ENCODE results near the gene PSMD8. TPM values are rescaled to one million over a fixed set of nuclear protein-coding genes. Genes with fewer than 3 reads are reported as not detected.

PSMD8 gene
- total and polyA plus RNA-seq, 2 experiments from 2014 or later = 231 to 292 TPM

GRCh38 chr19:38378866-38379265 lies 4.5 kb downstream of the PSMD8 start:
- Histone ChIP-seq H2AFZ (no peak overlapping the region), H3K36me3 (ENCODE audit: low read depth) (peaks cover 40% of the 10 kb centered on the region; the same call in 1 of the 2 replicates), H3K4me2 (ENCODE audit: unreplicated experiment) (no peak overlapping the region), H4K20me1 (ENCODE audit: insufficient read depth) (no peaks in the 10 kb centered on the region; the same call in 1 of the 2 replicates), H3K9me2 (ENCODE audit: insufficient read depth) (no peaks in the 10 kb centered on the region), H3K9ac (no peak overlapping the region), H3K79me2 (ENCODE audit: insufficient read depth) (peaks cover 59% of the 10 kb centered on the region), H3K4me1 (ENCODE audit: insufficient read depth) (peaks cover 18% of the 10 kb centered on the region), H3K4me3 (no peak overlapping the region), H3K9me3 (ENCODE audit: low read depth) (no peaks in the 10 kb centered on the region), H3K27me3 (replicated peaks; ENCODE audit: insufficient read depth) (no peaks in the 10 kb centered on the region), H3F3A (ENCODE audit: insufficient read depth) (no peaks in the 10 kb centered on the region), H3K27ac (no peak overlapping the region)
- TF ChIP-seq EZH2phosphoT487 (IDR thresholded peaks at IDR 0.05; ENCODE audit: insufficient read depth, low read depth) (no peak), EZH2 (IDR thresholded peaks at IDR 0.05; ENCODE audit: insufficient read depth, poor library complexity, severe bottlenecking) (no peak)
- DNase-seq = peak; percentile 58
- in situ Hi-C loops (cut with MboI) = no loop called here
- 78% methylated on average over 10 of the region's 10 CpGs for WGBS, 2 experiments (ENCODE audit: low coverage in 1 of 2, low lambda C conversion rate in 2 of 2, missing lambda C conversion rate in 2 of 2)

- 91 to 93% methylated on average over 9 of the region's 9 CpGs for WGBS, 2 experiments (ENCODE audit: low coverage in 1 of 2, low lambda C conversion rate in 2 of 2, missing lambda C conversion rate in 2 of 2)
- Histone ChIP-seq H4K20me1 (ENCODE audit: insufficient read depth) (no peaks in the 10 kb centered on the region; the same call in 1 of the 2 replicates), H3K79me2 (ENCODE audit: insufficient read depth) (peaks cover 45% of the 10 kb centered on the region), H3K9me3 (ENCODE audit: low read depth) (no peaks in the 10 kb centered on the region), H3F3A (ENCODE audit: insufficient read depth) (no peaks in the 10 kb centered on the region), H2AFZ (no peak overlapping the region), H3K9ac (no peak overlapping the region), H3K27me3 (replicated peaks; ENCODE audit: insufficient read depth) (no peaks in the 10 kb centered on the region), H3K27ac (no peak overlapping the region), H3K4me2 (ENCODE audit: unreplicated experiment) (no peak overlapping the region), H3K4me1 (ENCODE audit: insufficient read depth) (peaks cover 12% of the 10 kb centered on the region), H3K4me3 (no peak overlapping the region), H3K9me2 (ENCODE audit: insufficient read depth) (no peaks in the 10 kb centered on the region), H3K36me3 (ENCODE audit: low read depth) (peaks cover 40% of the 10 kb centered on the region; the same call in 1 of the 2 replicates)
- in situ Hi-C loops (cut with MboI) = no loop called here
- TF ChIP-seq EZH2phosphoT487 (IDR thresholded peaks at IDR 0.05; ENCODE audit: insufficient read depth, low read depth) = no peak
- no peak for TF ChIP-seq EZH2 (IDR thresholded peaks at IDR 0.05; ENCODE audit: insufficient read depth, poor library complexity, severe bottlenecking)
- no peak for DNase-seq
Measured at GRCh38 chr19:38381138-38381537, 6.8 kb downstream of the PSMD8 start.

GRCh38 chr19:38383184-38383583 lies 8.8 kb downstream of the PSMD8 start:
- H3K4me3 ChIP-seq = no peak overlapping the region
- in situ Hi-C loops (cut with MboI) = no loop called here
- H3F3A ChIP-seq (ENCODE audit: insufficient read depth) = no peaks in the 10 kb centered on the region
- H3K27me3 ChIP-seq (replicated peaks; ENCODE audit: insufficient read depth) = no peaks in the 10 kb centered on the region
- 0 out of 2 replicates have a peak, but pooled peaks cover 5% of the 10 kb centered on the region for H3K4me1 ChIP-seq (ENCODE audit: insufficient read depth)
- no peak overlapping the region for H3K27ac ChIP-seq
- H4K20me1 ChIP-seq (ENCODE audit: insufficient read depth) = no peaks in the 10 kb centered on the region
- H3K4me2 ChIP-seq (ENCODE audit: unreplicated experiment) = no peak overlapping the region
- no peak overlapping the region for H2AFZ ChIP-seq
- 88 to 95% methylated on average over 9 to 10 of the region's 10 CpGs for WGBS, 2 experiments (ENCODE audit: low coverage in 1 of 2, low lambda C conversion rate in 2 of 2, missing lambda C conversion rate in 2 of 2)
- H3K9me2 ChIP-seq (ENCODE audit: insufficient read depth) = no peaks in the 10 kb centered on the region
- peaks cover 36% of the 10 kb centered on the region; the same call in 1 of the 2 replicates for H3K36me3 ChIP-seq (ENCODE audit: low read depth)
- DNase-seq = no peak
- TF ChIP-seq EZH2phosphoT487 (IDR thresholded peaks at IDR 0.05; ENCODE audit: insufficient read depth, low read depth) (no peak), EZH2 (IDR thresholded peaks at IDR 0.05; ENCODE audit: insufficient read depth, poor library complexity, severe bottlenecking) (no peak)
- peaks cover 25% of the 10 kb centered on the region for H3K79me2 ChIP-seq (ENCODE audit: insufficient read depth)
- no peak overlapping the region for H3K9ac ChIP-seq
- no peaks in the 10 kb centered on the region for H3K9me3 ChIP-seq (ENCODE audit: low read depth)

GRCh38 chr19:38383743-38384142 lies 9.4 kb downstream of the PSMD8 start:
- Histone ChIP-seq H3K9ac (no peak overlapping the region), H2AFZ (no peak overlapping the region), H3F3A (ENCODE audit: insufficient read depth) (no peaks in the 10 kb centered on the region), H3K4me3 (no peak overlapping the region), H3K9me3 (ENCODE audit: low read depth) (no peaks in the 10 kb centered on the region), H3K4me1 (ENCODE audit: insufficient read depth) (0 out of 2 replicates have a peak, but pooled peaks cover 3% of the 10 kb centered on the region), H3K4me2 (ENCODE audit: unreplicated experiment) (no peak overlapping the region), H3K36me3 (ENCODE audit: low read depth) (peaks cover 36% of the 10 kb centered on the region; the same call in 1 of the 2 replicates), H3K79me2 (ENCODE audit: insufficient read depth) (peaks cover 19% of the 10 kb centered on the region), H4K20me1 (ENCODE audit: insufficient read depth) (no peaks in the 10 kb centered on the region), H3K9me2 (ENCODE audit: insufficient read depth) (no peaks in the 10 kb centered on the region), H3K27ac (no peak overlapping the region), H3K27me3 (replicated peaks; ENCODE audit: insufficient read depth) (no peaks in the 10 kb centered on the region)
- WGBS, 2 experiments (ENCODE audit: low coverage in 1 of 2, low lambda C conversion rate in 2 of 2, missing lambda C conversion rate in 2 of 2) = 96 to 100% methylated on average over 2 of the region's 2 CpGs
- DNase-seq = no peak
- no peak for TF ChIP-seq EZH2phosphoT487 (IDR thresholded peaks at IDR 0.05; ENCODE audit: insufficient read depth, low read depth)
- TF ChIP-seq EZH2 (IDR thresholded peaks at IDR 0.05; ENCODE audit: insufficient read depth, poor library complexity, severe bottlenecking) = no peak
- in situ Hi-C loops (cut with MboI) = no loop called here
